ENCODE measurements around the gene NOC2L. TPM values are rescaled to one million over a fixed set of nuclear protein-coding genes. Genes with fewer than 3 reads are reported as not detected.
"Not testable (repeated sequence)": the region's sequence is repeated elsewhere in the genome, so short reads cannot be mapped to it uniquely, and the experiment has no call there.

NOC2L gene
- total RNA-seq, 4 donors from 2014 or later = 57.9 to 80.2 (median 60.4) TPM

DNA sequence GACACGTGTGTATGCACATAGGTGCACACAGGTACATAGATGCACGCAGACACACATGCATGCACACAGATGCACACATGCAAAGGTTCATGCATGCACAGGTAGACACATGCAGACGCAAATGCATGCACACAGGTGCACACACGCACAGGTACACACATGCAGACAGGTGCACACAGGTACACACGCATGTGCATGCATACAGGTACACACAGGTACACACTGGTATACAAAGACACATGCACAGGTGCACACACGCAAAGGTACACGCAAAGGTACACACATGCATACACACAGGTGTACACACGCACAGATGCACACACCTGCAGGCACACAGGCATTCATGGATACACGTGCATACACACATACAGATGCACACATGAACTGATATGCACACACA, 8.8 kb downstream of the NOC2L start:
- H3K4me1 ChIP-seq = no peaks in the 10 kb centered on the region
- TF ChIP-seq POLR2A (IDR thresholded peaks at IDR 0.05) (no peak), CTCF (IDR thresholded peaks at IDR 0.05) (no peak)
- peaks cover 68 to 100% (median 70%) of the 10 kb centered on the region in 3 donors for H3K36me3 ChIP-seq
- no peak overlapping the region for H3K27ac ChIP-seq
- 80 to 95% methylated on average over 5 to 8 of the region's 9 CpGs for WGBS, 2 donors
- intact Hi-C loops (cut with DNase I) = no loop called here
- H3K4me3 ChIP-seq = no peak overlapping the region
- no peak for DNase-seq
- H3K27me3 ChIP-seq = no peaks in the 10 kb centered on the region
- no peaks in the 10 kb centered on the region for H3K9me3 ChIP-seq

DNA sequence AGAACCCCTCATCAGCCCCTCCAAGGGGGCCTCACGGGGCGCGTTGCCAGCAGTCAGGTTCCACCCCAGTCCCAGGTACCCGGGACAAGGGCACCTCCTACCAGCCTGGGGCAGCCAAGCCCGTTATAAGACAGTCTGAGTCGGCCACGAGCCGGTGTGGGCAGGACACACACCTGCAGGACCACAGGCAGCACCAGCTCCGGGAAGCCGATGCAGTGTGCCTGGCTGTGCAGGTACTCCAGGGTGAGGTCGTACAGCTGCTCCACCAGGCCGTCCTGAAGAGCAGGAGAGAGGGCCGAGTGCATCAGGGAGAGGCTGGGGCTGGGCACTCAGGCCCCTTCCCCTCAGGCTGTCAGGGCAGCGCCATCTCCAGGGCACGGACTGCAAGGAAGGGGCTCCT, 11.1 kb downstream of the NOC2L start:
- Histone ChIP-seq H3K27ac (no peak overlapping the region), H3K4me1 (peaks cover 3 to 16% (median 3%) of the 10 kb centered on the region in 3 donors), H3K4me3 (no peak overlapping the region), H3K9me3 (no peaks in the 10 kb centered on the region), H3K27me3 (peaks cover 0 to 10% (median 2%) of the 10 kb centered on the region in 4 donors), H3K36me3 (peaks cover 47 to 95% (median 49%) of the 10 kb centered on the region in 3 donors)
- no CpG with 5 or more reads among the region's 15 CpGs for WGBS, 2 donors
- TF ChIP-seq POLR2A (IDR thresholded peaks at IDR 0.05) (no peak), CTCF (IDR thresholded peaks at IDR 0.05) (no peak)
- intact Hi-C loops (cut with DNase I) = no loop called here
- DNase-seq = no peak

GRCh38 chr1:946811-947210, 12.2 kb downstream of the NOC2L start:
- H3K4me3 ChIP-seq; DNase-seq; H3K27ac ChIP-seq; H3K9me3 ChIP-seq; intact Hi-C loops (cut with DNase I): not testable (repeated sequence)
- H3K4me1 ChIP-seq = peaks cover 11 to 27% (median 15%) of the 10 kb centered on the region in 3 donors
- H3K27me3 ChIP-seq = peaks cover 3 to 21% (median 11%) of the 10 kb centered on the region in 4 donors
- peaks cover 35 to 83% (median 38%) of the 10 kb centered on the region in 3 donors for H3K36me3 ChIP-seq
- 95 to 97% methylated on average over 4 to 10 of the region's 13 CpGs for WGBS, 2 donors

DNA sequence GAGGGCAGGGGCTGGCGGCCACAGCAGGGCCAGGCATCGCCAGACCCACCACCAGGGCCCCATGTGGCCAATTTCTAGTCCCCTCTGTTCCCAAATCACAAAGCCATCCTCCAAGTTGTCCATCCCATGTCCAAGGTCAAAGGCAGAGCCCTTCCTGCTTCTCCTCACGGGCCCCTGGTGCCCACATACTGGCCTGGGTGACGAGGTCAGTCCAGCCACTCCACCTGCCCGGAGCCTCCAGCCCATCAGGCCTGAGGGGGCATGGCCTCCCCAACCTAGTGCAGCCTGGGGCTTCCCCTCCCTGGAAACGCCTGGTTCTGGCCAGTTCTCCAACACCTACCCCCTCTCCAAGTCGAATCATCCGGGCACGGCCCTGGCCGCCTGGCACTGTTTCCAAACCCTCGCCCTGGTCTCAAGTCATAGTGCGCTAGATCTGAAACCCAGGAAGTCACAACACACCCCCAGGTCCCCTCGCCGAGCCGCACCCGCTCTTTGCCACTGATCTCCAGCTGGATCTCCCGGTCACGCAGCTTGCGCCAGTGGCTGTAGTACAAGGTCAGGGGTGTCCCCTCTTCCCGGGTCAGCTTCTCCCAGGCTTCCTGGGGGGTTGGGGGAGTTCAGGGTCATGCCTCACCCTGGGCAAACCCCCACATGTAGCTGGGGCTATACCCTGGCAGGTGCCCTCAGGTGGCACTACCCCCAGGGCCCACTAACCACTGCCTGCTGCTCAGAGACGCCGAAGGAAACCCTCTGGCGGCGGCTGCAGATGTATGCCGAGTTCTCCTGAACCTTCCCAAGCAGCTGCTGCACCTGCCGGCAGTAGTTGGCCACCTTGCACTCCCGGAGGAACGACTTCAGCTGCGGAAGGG, 13.1 kb downstream of the NOC2L start:
- WGBS, 2 donors = 80 to 85% methylated on average over 4 to 17 of the region's 29 CpGs

More for the DNA sequence above, 13.1 kb downstream of the NOC2L start:
- intact Hi-C loops (cut with DNase I) = no loop called here
- no peak for DNase-seq
- Histone ChIP-seq H3K27ac (peak overlapping the region in 1 of 4 donors; percentile 68), H3K27me3 (peaks cover 8 to 30% (median 19%) of the 10 kb centered on the region in 4 donors), H3K4me1 (peaks cover 18 to 36% (median 24%) of the 10 kb centered on the region in 3 donors), H3K36me3 (peaks cover 28 to 75% (median 29%) of the 10 kb centered on the region in 3 donors), H3K9me3 (no peaks in the 10 kb centered on the region), H3K4me3 (no peak overlapping the region)
- no peak for TF ChIP-seq CTCF (IDR thresholded peaks at IDR 0.05)
- TF ChIP-seq POLR2A (IDR thresholded peaks at IDR 0.05) = no peak
